ENCODE data around the gene TSPAN19. TPM values are rescaled to one million over a fixed set of nuclear protein-coding genes. Genes with fewer than 3 reads are reported as not detected.

The TSPAN19 gene
- total RNA-seq, 1 experiment from 2014 or later, result not detected

- no TSS peak for BruUV-seq (replicated peaks)
- Histone ChIP-seq H3K27ac (ENCODE audit: low read length) (no peak overlapping the region), H3K9me3 (ENCODE audit: low read length) (no peaks in the 10 kb centered on the region), H3K4me1 (ENCODE audit: insufficient read depth, low read length) (peaks cover 11% of the 10 kb centered on the region; the same call in 1 of the 2 replicates), H3F3A (ENCODE audit: low read length, unreplicated experiment) (no peaks in the 10 kb centered on the region), H3K79me2 (ENCODE audit: low read length) (no peaks in the 10 kb centered on the region), H3K27me3 (ENCODE audit: low read length) (no peaks in the 10 kb centered on the region), H3K4me3 (ENCODE audit: low read length) (no peak overlapping the region), H3K36me3 (ENCODE audit: low read depth, low read length) (no peaks in the 10 kb centered on the region), H3K4me2 (ENCODE audit: low read length) (no peak overlapping the region), H3K9me2 (replicated peaks; ENCODE audit: low read length) (no peaks in the 10 kb centered on the region), H3K9ac (ENCODE audit: low read length) (no peak overlapping the region), H4K20me1 (ENCODE audit: low read length) (no peaks in the 10 kb centered on the region), H2AFZ (ENCODE audit: low read length) (no peak overlapping the region)
- CTCF ChIA-PET, result no interaction called here
- POLR2A ChIA-PET (ENCODE audit: unreplicated experiment), result no interaction called here
- TF ChIP-seq EZH2 (IDR thresholded peaks at IDR 0.05; ENCODE audit: low read length, unreplicated experiment) (no peak), CTCF (conservative IDR thresholded peaks at IDR 0.05; ENCODE audit: low read depth, low read length) (no peak), EZH2phosphoT487 (IDR thresholded peaks at IDR 0.05; ENCODE audit: borderline replicate concordance, low read length) (no peak)
- DNase-seq (no peak), ATAC-seq (no peak)
- intact Hi-C loops (cut with micrococcal nuclease), result no loop called here
These were observed 41.7 kb downstream of the TSPAN19 start for GRCh38 chr12:84994426-84994825.

DNA sequence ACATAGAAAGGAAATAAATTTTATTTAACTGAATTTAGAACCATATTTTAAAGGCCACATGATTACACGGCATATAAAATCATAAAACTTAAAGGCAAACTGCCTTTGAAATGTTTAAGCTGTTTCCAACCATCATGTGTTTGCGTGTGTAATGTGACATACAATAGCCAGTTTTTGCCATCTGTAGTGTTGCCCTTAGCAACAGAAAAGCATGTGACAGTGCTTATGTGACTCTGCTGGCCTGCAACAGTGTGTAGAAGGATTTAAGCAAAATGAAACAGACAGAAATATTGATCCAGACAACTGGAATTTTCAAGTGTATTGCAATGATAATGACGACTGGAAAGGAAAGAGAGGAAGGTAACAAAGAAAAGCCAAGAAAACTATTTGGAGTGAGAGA is 49.5 kb downstream of the TSPAN19 start:
- Histone ChIP-seq H3K79me2 (ENCODE audit: low read length) (no peaks in the 10 kb centered on the region), H4K20me1 (ENCODE audit: low read length) (no peaks in the 10 kb centered on the region), H3K9ac (ENCODE audit: low read length) (no peak overlapping the region), H3K4me2 (ENCODE audit: low read length) (no peak overlapping the region), H3K36me3 (ENCODE audit: low read depth, low read length) (no peaks in the 10 kb centered on the region), H3K4me3 (ENCODE audit: low read length) (no peak overlapping the region), H3K27me3 (ENCODE audit: low read length) (no peaks in the 10 kb centered on the region; the same call in 1 of the 2 replicates), H3K4me1 (ENCODE audit: insufficient read depth, low read length) (no peaks in the 10 kb centered on the region), H2AFZ (ENCODE audit: low read length) (no peak overlapping the region), H3F3A (ENCODE audit: low read length, unreplicated experiment) (no peaks in the 10 kb centered on the region), H3K9me3 (ENCODE audit: low read length) (no peaks in the 10 kb centered on the region), H3K9me2 (replicated peaks; ENCODE audit: low read length) (no peaks in the 10 kb centered on the region), H3K27ac (ENCODE audit: low read length) (no peak overlapping the region)
- CTCF ChIA-PET, result no interaction called here
- POLR2A ChIA-PET (ENCODE audit: unreplicated experiment), result no interaction called here
- intact Hi-C loops (cut with micrococcal nuclease), result no loop called here
- ATAC-seq, result no peak
- DNase-seq, result no peak
- BruUV-seq (replicated peaks), result no TSS peak
- TF ChIP-seq EZH2phosphoT487 (IDR thresholded peaks at IDR 0.05; ENCODE audit: borderline replicate concordance, low read length) (no peak), EZH2 (IDR thresholded peaks at IDR 0.05; ENCODE audit: low read length, unreplicated experiment) (no peak), CTCF (conservative IDR thresholded peaks at IDR 0.05; ENCODE audit: low read depth, low read length) (no peak)

DNA sequence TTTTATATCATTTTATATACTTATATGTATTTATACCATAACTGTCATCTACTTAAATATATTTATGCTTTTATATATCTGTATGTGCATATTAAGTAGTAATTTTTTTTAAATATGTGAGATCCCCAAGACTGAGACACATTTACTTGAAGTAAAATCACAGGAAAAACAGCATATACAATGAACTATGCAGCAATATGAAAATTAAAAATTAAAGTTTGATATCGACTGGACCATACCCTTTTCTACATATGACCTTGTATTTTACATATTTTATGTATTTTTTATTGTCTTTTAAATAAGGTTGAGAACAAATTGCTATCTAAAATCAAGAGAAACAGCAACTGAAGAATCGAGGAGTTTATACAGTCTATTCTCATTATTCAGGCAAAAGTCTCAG is 50.0 kb downstream of the TSPAN19 start:
- Histone ChIP-seq H3F3A (ENCODE audit: low read length, unreplicated experiment) (no peaks in the 10 kb centered on the region), H3K4me1 (ENCODE audit: insufficient read depth, low read length) (no peaks in the 10 kb centered on the region), H3K27me3 (ENCODE audit: low read length) (peaks cover 3% of the 10 kb centered on the region; the same call in 1 of the 2 replicates), H3K4me2 (ENCODE audit: low read length) (no peak overlapping the region), H2AFZ (ENCODE audit: low read length) (no peak overlapping the region), H3K36me3 (ENCODE audit: low read depth, low read length) (no peaks in the 10 kb centered on the region), H3K27ac (ENCODE audit: low read length) (no peak overlapping the region), H3K9me3 (ENCODE audit: low read length) (no peaks in the 10 kb centered on the region), H3K9me2 (replicated peaks; ENCODE audit: low read length) (no peaks in the 10 kb centered on the region), H3K79me2 (ENCODE audit: low read length) (no peaks in the 10 kb centered on the region), H3K9ac (ENCODE audit: low read length) (no peak overlapping the region), H3K4me3 (ENCODE audit: low read length) (no peak overlapping the region), H4K20me1 (ENCODE audit: low read length) (no peaks in the 10 kb centered on the region)
- TF ChIP-seq EZH2 (IDR thresholded peaks at IDR 0.05; ENCODE audit: low read length, unreplicated experiment) (no peak), CTCF (conservative IDR thresholded peaks at IDR 0.05; ENCODE audit: low read depth, low read length) (no peak), EZH2phosphoT487 (IDR thresholded peaks at IDR 0.05; ENCODE audit: borderline replicate concordance, low read length) (no peak)
- BruUV-seq (replicated peaks), result no TSS peak
- ChIA-PET CTCF (no interaction called here), POLR2A (ENCODE audit: unreplicated experiment) (no interaction called here)
- ATAC-seq, result no peak
- no peak for DNase-seq
- intact Hi-C loops (cut with micrococcal nuclease), result no loop called here
